ENCODE results near the gene CPXM1. TPM values are rescaled to one million over a fixed set of nuclear protein-coding genes. Genes with fewer than 3 reads are reported as not detected.

CPXM1 gene
- total and polyA plus RNA-seq, 4 donors: 1.5 to 29.1 (median 4.2) TPM

- Histone ChIP-seq H3K4me1 (ENCODE audit: control insufficient read depth in 5 of 5, insufficient read depth in 5 of 5, low read length in 5 of 5) (peaks cover 0 to 3% (median 0%) of the 10 kb centered on the region in 5 donors), H3K4me3 (no peak overlapping the region), H3K27me3 (ENCODE audit: control insufficient read depth in 3 of 3, insufficient read depth in 3 of 3, low read length in 2 of 3) (peaks cover 0 to 4% (median 0%) of the 10 kb centered on the region in 3 donors), H3K27ac (ENCODE audit: low read depth in 1 of 2, low read length in 1 of 2) (no peak overlapping the region), H3K9me3 (ENCODE audit: control insufficient read depth in 4 of 4, insufficient read depth in 3 of 4, low read length in 3 of 4) (no peaks in the 10 kb centered on the region), H3K36me3 (ENCODE audit: control insufficient read depth in 4 of 4, insufficient read depth in 4 of 4, low read length in 4 of 4) (no peaks in the 10 kb centered on the region), H3K9ac (ENCODE audit: insufficient read depth in 1 of 2, low read length in 2 of 2) (no peak overlapping the region)
- TF ChIP-seq CTCF (IDR thresholded peaks at IDR 0.05; ENCODE audit: control extremely low read depth, extremely low read depth): no peak
- ATAC-seq (ENCODE audit: insufficient read depth, low FRiP score): no peak
- 61 to 74% methylated on average over 2 of the region's 2 CpGs for WGBS, 2 donors
- DNase-seq: no peak
Measured at GRCh38 chr20:2762578-2763131, 37.8 kb downstream of the CPXM1 start.

DNA sequence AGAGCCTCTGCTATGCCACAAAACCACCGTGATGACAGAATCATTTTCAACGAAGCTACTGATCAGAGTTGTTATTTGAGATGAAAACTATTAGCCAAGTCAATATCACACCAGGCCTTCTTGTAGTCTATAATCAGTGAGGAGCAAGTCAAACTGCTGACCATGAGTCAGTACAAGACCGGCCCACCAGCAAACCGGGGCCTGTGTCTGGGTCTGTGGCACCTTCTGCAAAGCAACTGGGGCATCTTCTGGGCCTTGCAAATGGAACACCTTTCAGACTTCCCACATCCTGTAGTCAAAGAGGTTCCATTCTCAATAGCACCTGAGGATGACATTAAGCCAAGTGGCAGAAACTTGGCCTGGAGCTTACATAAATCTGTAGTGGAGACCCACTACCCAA lies 38.5 kb downstream of the CPXM1 start:
- no peak for TF ChIP-seq CTCF (IDR thresholded peaks at IDR 0.05; ENCODE audit: control extremely low read depth, extremely low read depth)

DNA sequence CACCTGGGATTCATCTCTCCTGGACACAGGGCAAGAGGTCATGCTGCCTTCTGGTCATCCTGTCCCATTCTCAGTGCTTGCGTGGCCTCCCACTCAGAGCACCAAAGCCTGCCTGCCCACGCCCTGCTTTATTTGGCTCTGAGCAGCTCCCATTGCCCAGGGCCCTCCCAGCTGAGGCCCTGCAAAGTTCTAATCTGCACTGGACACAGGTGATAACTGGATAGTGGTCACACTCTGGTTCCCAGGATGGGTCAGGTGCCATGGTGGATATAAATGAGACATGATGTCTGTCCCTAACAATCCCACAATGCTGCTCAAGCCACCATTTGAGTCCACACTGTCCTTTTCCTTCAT lies 39.5 kb downstream of the CPXM1 start:
- DNase-seq (no peak), ATAC-seq (ENCODE audit: insufficient read depth, low FRiP score) (no peak)
- Histone ChIP-seq H3K36me3 (ENCODE audit: control insufficient read depth in 4 of 4, insufficient read depth in 4 of 4, low read length in 4 of 4) (no peaks in the 10 kb centered on the region), H3K27ac (ENCODE audit: low read depth in 1 of 2, low read length in 1 of 2) (no peak overlapping the region), H3K27me3 (ENCODE audit: control insufficient read depth in 3 of 3, insufficient read depth in 3 of 3, low read length in 2 of 3) (peaks cover 0 to 8% (median 0%) of the 10 kb centered on the region in 3 donors), H3K4me1 (ENCODE audit: control insufficient read depth in 5 of 5, insufficient read depth in 5 of 5, low read length in 5 of 5) (no peaks in the 10 kb centered on the region), H3K9ac (ENCODE audit: insufficient read depth in 1 of 2, low read length in 2 of 2) (no peak overlapping the region), H3K9me3 (ENCODE audit: control insufficient read depth in 4 of 4, insufficient read depth in 3 of 4, low read length in 3 of 4) (no peaks in the 10 kb centered on the region), H3K4me3 (no peak overlapping the region)
- 95 to 97% methylated on average over 2 of the region's 2 CpGs for WGBS, 2 donors
- TF ChIP-seq CTCF (IDR thresholded peaks at IDR 0.05; ENCODE audit: control extremely low read depth, extremely low read depth): no peak

More for the DNA sequence above, 38.5 kb downstream of the CPXM1 start:
- no peak for ATAC-seq (ENCODE audit: insufficient read depth, low FRiP score)
- H3K4me1 ChIP-seq (ENCODE audit: control insufficient read depth in 5 of 5, insufficient read depth in 5 of 5, low read length in 5 of 5): no peaks in the 10 kb centered on the region
- no peak overlapping the region for H3K27ac ChIP-seq (ENCODE audit: low read depth in 1 of 2, low read length in 1 of 2)
- H3K9me3 ChIP-seq (ENCODE audit: control insufficient read depth in 4 of 4, insufficient read depth in 3 of 4, low read length in 3 of 4): no peaks in the 10 kb centered on the region
- 89 to 90% methylated on average over 4 of the region's 4 CpGs for whole genome bisulfite sequencing, 2 donors
- H3K27me3 ChIP-seq (ENCODE audit: control insufficient read depth in 3 of 3, insufficient read depth in 3 of 3, low read length in 2 of 3): peaks cover 0 to 8% (median 0%) of the 10 kb centered on the region in 3 donors
- H3K4me3 ChIP-seq: no peak overlapping the region
- no peak for DNase-seq
- H3K36me3 ChIP-seq (ENCODE audit: control insufficient read depth in 4 of 4, insufficient read depth in 4 of 4, low read length in 4 of 4): no peaks in the 10 kb centered on the region
- no peak overlapping the region for H3K9ac ChIP-seq (ENCODE audit: insufficient read depth in 1 of 2, low read length in 2 of 2)

Data from lung (tissue), 12 donors.